Prostate gland (tissue), 2 donors: Measurements from ENCODE around the gene GOLGA2.

Experiments used
- CTCF ChIP-seq, 4 experiments: fragments of 200-600 bp in 2 of 4; fragments of 450-650 bp in 2 of 4; sonication (generic) in 2 of 4; IDR thresholded peaks; 1 replicate in 3 of 4; 2 replicates in 1 of 4; pipeline ENCODE4 v1.5.1; 2016 to 2019; ENCODE audit warnings: antibody characterized with exemption in 4 of 4, mild to moderate bottlenecking in 2 of 4, moderate library complexity in 2 of 4
- POLR2A ChIP-seq: fragments of 450-650 bp; IDR thresholded peaks from one replicate; pipeline ENCODE4 v1.6.1; 2016; ENCODE audit warnings: antibody characterized with exemption, mild to moderate bottlenecking

- TF ChIP-seq CTCF (IDR thresholded peaks at IDR 0.05): no peak
- TF ChIP-seq POLR2A: no peak
Observed at GRCh38 chr9:128222880-128223670, 52.7 kb downstream of the GOLGA2 start.
